ENCODE results near the gene HOMER3. TPM values are rescaled to one million over a fixed set of nuclear protein-coding genes. Genes with fewer than 3 reads are reported as not detected.

HOMER3 gene
- total and polyA plus RNA-seq, 2 donors (not counting 3 experiments of a cell fraction or from before 2014, with no cell fraction given): 139 to 184 TPM

DNA sequence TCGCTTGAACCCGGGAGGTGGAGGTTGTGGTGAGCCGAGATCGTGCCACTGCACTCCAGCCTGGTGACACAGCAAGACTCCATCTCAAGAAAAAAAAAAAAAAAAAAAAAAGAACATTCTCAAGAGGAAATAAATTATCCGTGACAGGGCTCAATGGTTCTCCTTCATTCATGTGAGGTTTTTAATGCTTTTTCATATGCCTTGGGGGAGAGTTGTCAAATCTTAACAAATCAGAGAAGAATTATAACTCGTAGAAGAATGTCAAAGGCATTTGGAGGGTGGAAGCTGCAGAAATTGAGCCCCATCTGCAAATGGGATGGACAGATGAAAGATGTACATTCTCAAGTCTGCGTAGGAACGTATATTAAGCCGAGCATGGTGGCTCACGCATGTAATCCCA is 34.9 kb upstream of the HOMER3 start:
- no peak for FAIRE-seq
- Histone ChIP-seq H3K27ac (ENCODE audit: insufficient read depth, low read depth, low read length) (no peak overlapping the region), H3K79me2 (ENCODE audit: control insufficient read depth, insufficient read depth, low read length) (no peaks in the 10 kb centered on the region), H3K9ac (replicated peaks; ENCODE audit: extremely low read depth, insufficient read depth, low read length) (no peak overlapping the region), H3K36me3 (ENCODE audit: control insufficient read depth in 2 of 2, extremely low read depth in 1 of 2, insufficient read depth in 2 of 2, low read length in 2 of 2) (no peaks in the 10 kb centered on the region), H3K27me3 (ENCODE audit: control insufficient read depth in 2 of 2, insufficient read depth in 2 of 2, low read length in 2 of 2) (no peaks in the 10 kb centered on the region), H3K4me3 (replicated peaks in 1 of 3; ENCODE audit: insufficient read depth in 1 of 3, low read depth in 1 of 3, low read length in 3 of 3) (no peak overlapping the region), H4K20me1 (replicated peaks; ENCODE audit: control insufficient read depth, extremely low read depth, insufficient read depth, low read length) (no peaks in the 10 kb centered on the region), H3K4me1 (ENCODE audit: control insufficient read depth, extremely low read depth, insufficient read depth, low read length) (peaks cover 15% of the 10 kb centered on the region), H2AFZ (ENCODE audit: low read depth, low read length) (no peak overlapping the region), H3K9me1 (replicated peaks; ENCODE audit: control insufficient read depth, extremely low read depth, insufficient read depth, low read length) (no peaks in the 10 kb centered on the region), H3K9me3 (replicated peaks; ENCODE audit: control insufficient read depth, insufficient read depth, low read length) (no peaks in the 10 kb centered on the region), H3K4me2 (ENCODE audit: insufficient read depth, low read length) (no peak overlapping the region)
- dilution Hi-C loops (cut with MboI; ENCODE audit: extremely low pct_ligation_motif_present, low sequenced_read_pairs): no loop called here
- DNase-seq (ENCODE audit: low read depth, low spot score): no peak
- ChIA-PET CTCF (interaction anchor here (2.4 kb wide), 1 partner anchor 11 kb away, joined by 7 read pairs; no protein-coding TSS in a partner anchor), POLR2A (interaction anchor here (0.8 kb wide), 1 partner anchor 450 kb away, joined by 6 read pairs; no protein-coding TSS in a partner anchor)
- BruUV-seq (replicated peaks): no TSS peak
- intact Hi-C loops (cut with micrococcal nuclease): no loop called here
- TF ChIP-seq, protein P1, sequence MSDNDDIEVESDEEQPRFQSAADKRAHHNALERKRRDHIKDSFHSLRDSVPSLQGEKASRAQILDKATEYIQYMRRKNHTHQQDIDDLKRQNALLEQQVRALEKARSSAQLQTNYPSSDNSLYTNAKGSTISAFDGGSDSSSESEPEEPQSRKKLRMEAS (IDR thresholded peaks at IDR 0.05; ENCODE audit: insufficient read depth, insufficient read length): no peak
- no peak for TF ChIP-seq JUN (IDR thresholded peaks at IDR 0.05; ENCODE audit: borderline replicate concordance, insufficient read depth, insufficient read length, low read depth)
- TF ChIP-seq FOS (IDR thresholded peaks at IDR 0.05; ENCODE audit: borderline replicate concordance, insufficient read depth, low read length): no peak
- no peak for TF ChIP-seq POLR2A (IDR thresholded peaks at IDR 0.05; ENCODE audit: low read depth, low read length)
- no peak for TF ChIP-seq POLR2AphosphoS5 (IDR thresholded peaks at IDR 0.05; ENCODE audit: insufficient read depth, low read depth, low read length)
- no peak for TF ChIP-seq EZH2 (IDR thresholded peaks at IDR 0.05; ENCODE audit: borderline replicate concordance, low read depth, low read length, severe bottlenecking)
- no peak for TF ChIP-seq GATA2 (IDR thresholded peaks at IDR 0.05; ENCODE audit: insufficient read depth, insufficient read length, low read depth, low read length)
- TF ChIP-seq, protein P2, sequence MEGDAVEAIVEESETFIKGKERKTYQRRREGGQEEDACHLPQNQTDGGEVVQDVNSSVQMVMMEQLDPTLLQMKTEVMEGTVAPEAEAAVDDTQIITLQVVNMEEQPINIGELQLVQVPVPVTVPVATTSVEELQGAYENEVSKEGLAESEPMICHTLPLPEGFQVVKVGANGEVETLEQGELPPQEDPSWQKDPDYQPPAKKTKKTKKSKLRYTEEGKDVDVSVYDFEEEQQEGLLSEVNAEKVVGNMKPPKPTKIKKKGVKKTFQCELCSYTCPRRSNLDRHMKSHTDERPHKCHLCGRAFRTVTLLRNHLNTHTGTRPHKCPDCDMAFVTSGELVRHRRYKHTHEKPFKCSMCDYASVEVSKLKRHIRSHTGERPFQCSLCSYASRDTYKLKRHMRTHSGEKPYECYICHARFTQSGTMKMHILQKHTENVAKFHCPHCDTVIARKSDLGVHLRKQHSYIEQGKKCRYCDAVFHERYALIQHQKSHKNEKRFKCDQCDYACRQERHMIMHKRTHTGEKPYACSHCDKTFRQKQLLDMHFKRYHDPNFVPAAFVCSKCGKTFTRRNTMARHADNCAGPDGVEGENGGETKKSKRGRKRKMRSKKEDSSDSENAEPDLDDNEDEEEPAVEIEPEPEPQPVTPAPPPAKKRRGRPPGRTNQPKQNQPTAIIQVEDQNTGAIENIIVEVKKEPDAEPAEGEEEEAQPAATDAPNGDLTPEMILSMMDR (IDR thresholded peaks at IDR 0.05; ENCODE audit: extremely low read depth in 1 of 2, insufficient read depth in 1 of 2, low read depth in 1 of 2, low read length in 2 of 2): no peak

Data from endothelial cell of umbilical vein (primary cell).